ENCODE data around the gene RAD17. TPM values are rescaled to one million over a fixed set of nuclear protein-coding genes. Genes with fewer than 3 reads are reported as not detected.
A peak's percentile ranks its signal among the peaks of the same experiment; 100 is the strongest.
"Not testable (repeated sequence)": the region's sequence is repeated elsewhere in the genome, so short reads cannot be mapped to it uniquely, and the experiment has no call there.

RAD17 gene
- polyA plus RNA-seq, 3 donors, result 39.3 to 42.6 (median 41.7) TPM

- no peak for DNase-seq (ENCODE audit: low read depth in 3 of 3, low spot score in 2 of 3)
Observed at GRCh38 chr5:69372394-69372793, 2.8 kb downstream of the RAD17 start.

- DNase-seq (ENCODE audit: low read depth in 3 of 3, low spot score in 2 of 3), result no peak
Observed at GRCh38 chr5:69374911-69375446, 5.4 kb downstream of the RAD17 start.

GRCh38 chr5:69378376-69378775, 8.8 kb downstream of the RAD17 start:
- DNase-seq (ENCODE audit: low read depth in 3 of 3, low spot score in 2 of 3), result no peak

- no peak for DNase-seq (ENCODE audit: low read depth in 3 of 3, low spot score in 2 of 3)
Observed at GRCh38 chr5:69404659-69405330, 35.2 kb downstream of the RAD17 start.

GRCh38 chr5:69414885-69415583, 45.4 kb downstream of the RAD17 start, which contains the start of gene MARVELD2:
Gene MARVELD2 (plus strand): TSS chr5:69415116. CDS start chr5:69419386, 4,270 bp downstream.
- peak; percentile 33 to 74 (median 65) for DNase-seq (ENCODE audit: low read depth in 3 of 3, low spot score in 2 of 3)

- DNase-seq (ENCODE audit: low read depth in 3 of 3, low spot score in 2 of 3), result peak in 2 of 3 donors; percentile 10 to 15
Observed at GRCh38 chr5:69415584-69415958, 46.0 kb downstream of the RAD17 start.

- DNase-seq (ENCODE audit: low read depth in 3 of 3, low spot score in 2 of 3), result peak in 1 of 3 donors; percentile 3
Observed at GRCh38 chr5:69416180-69416579, 46.6 kb downstream of the RAD17 start.

- no peak for DNase-seq (ENCODE audit: low read depth in 3 of 3, low spot score in 2 of 3)
Observed at GRCh38 chr5:69416699-69417098, 47.1 kb downstream of the RAD17 start.

- no peak for DNase-seq (ENCODE audit: low read depth in 3 of 3, low spot score in 2 of 3)
Observed at GRCh38 chr5:69418554-69418953, 48.9 kb downstream of the RAD17 start.

GRCh38 chr5:69431424-69432303, 62.0 kb downstream of the RAD17 start:
- DNase-seq (ENCODE audit: low read depth in 3 of 3, low spot score in 2 of 3), result no peak

GRCh38 chr5:69432412-69433206, 63.0 kb downstream of the RAD17 start:
- DNase-seq (ENCODE audit: low read depth in 3 of 3, low spot score in 2 of 3), result no peak

GRCh38 chr5:69435276-69435884, 65.8 kb downstream of the RAD17 start:
- DNase-seq (ENCODE audit: low read depth in 3 of 3, low spot score in 2 of 3), result not testable (repeated sequence)

GRCh38 chr5:69444127-69444754, 74.6 kb downstream of the RAD17 start:
- no peak for DNase-seq (ENCODE audit: low read depth in 3 of 3, low spot score in 2 of 3)

- DNase-seq (ENCODE audit: low read depth in 3 of 3, low spot score in 2 of 3), result no peak
Observed at GRCh38 chr5:69449511-69449910, 79.9 kb downstream of the RAD17 start.

- DNase-seq (ENCODE audit: low read depth in 3 of 3, low spot score in 2 of 3), result no peak
Observed at GRCh38 chr5:69450116-69450515, 80.5 kb downstream of the RAD17 start.

GRCh38 chr5:69450527-69450926, 80.9 kb downstream of the RAD17 start:
- not testable (repeated sequence) for DNase-seq (ENCODE audit: low read depth in 3 of 3, low spot score in 2 of 3)

- DNase-seq (ENCODE audit: low read depth in 3 of 3, low spot score in 2 of 3), result no peak
Observed at GRCh38 chr5:69451941-69452647, 82.5 kb downstream of the RAD17 start.

- not testable (repeated sequence) for DNase-seq (ENCODE audit: low read depth in 3 of 3, low spot score in 2 of 3)
Observed at GRCh38 chr5:69453487-69453886, 83.9 kb downstream of the RAD17 start.

All from right renal cortex interstitium (tissue), 3 donors.